GM19035 (cell line): ENCODE data around the gene CPNE5.

Experiments
- ATAC-seq: cut with Tn5 transposase; IDR thresholded peaks from one replicate; pipeline ENCODE4 v1.9.1; 2021; ENCODE audit not compliant: unreplicated experiment

Gene CPNE5

DNA sequence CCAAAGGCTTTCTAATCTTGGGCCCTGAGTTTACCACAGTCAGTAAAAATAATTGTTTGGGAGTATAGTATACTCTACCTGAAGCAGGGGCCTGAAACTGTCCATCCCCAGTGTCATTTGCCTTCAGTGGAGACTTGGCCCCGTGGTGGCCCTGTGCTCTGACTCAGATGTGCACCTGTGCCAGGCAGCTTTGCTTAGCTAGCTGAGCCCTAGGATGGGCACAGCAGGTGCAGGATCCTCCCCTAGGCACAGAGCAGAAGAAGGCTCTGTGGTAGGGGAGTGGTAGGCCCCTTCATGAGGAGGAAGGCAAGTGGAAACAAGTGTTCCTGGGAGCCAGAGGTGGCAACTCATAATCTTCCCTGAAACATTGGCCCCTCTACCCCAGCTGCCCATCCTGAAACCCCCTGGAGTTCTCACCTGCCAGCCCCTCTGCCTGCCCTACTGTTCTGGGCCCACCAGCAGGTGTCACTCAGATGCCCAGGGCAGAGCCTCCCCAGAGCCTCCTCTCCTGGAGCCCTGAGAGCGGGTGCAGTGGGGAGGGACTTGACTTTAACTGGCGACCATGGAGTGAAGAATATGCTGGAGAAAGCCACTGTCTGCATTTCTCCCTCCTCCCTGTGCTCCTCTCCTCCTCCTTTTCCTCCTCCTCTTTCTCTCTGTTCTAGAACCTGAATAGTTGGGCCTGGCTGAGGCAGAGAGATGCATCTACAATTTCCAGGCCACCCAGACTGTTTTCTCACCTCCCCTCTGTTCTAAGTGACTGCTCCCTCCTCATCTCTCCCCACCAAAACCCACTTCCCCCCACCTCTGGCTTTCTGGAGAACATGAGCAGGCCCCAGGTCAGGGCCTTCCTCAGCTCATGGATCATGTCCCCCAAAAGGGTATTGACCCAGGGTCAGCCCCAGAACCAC lies 2.9 kb downstream of the CPNE5 start:
- no peak for ATAC-seq

- no peak for ATAC-seq
Measured at GRCh38 chr6:36834576-36835341, 4.5 kb downstream of the CPNE5 start.

DNA sequence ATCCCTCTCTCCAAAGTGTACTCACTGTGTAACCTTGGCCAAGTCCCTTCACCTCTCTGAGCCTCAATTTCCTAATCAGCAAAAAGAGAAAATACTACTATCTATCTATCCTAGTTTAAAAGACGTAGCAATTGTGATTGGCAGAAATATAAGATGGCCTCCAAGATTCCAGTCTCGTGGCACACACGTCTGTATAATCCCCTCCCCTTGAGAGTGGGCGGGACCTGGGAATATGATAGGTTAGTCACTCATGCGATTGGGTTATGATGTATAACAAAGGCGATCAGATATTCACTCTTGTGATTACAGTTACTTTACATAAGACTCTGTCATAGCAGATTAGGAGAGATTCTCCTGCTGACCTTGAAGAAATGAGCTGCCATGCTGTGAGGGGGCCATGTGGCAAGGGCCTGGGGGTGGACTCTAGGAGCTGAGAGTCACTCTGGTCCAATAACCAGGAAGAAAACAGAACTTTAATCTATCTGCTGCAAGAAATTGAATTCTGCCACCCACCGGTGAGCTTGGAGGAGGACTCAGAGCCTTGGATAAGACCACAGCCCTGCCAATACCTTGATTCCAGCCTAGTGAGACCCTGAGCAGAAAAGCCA lies 6.0 kb downstream of the CPNE5 start:
- ATAC-seq, result no peak

- no peak for ATAC-seq
Measured at GRCh38 chr6:36832313-36832712, 6.9 kb downstream of the CPNE5 start.

DNA sequence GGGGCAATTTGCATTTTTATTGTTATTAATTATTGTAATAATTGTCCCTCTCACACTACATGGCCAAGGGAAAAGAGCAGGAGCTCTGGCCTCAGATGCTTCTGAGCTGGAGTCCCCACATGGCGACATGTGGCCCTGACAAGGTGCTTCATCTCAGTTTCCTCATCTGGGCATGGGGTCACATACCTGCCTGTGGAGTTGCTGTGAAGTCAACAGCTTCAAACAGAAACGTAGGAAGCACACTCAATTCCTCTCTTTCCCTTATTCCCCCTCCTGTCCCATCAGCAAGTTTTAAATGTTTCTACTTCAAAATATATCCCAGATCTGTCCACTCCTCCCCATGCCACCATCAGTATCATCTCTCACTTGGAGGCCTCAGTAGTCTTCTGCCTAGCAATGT lies 8.7 kb downstream of the CPNE5 start:
- no peak for ATAC-seq

DNA sequence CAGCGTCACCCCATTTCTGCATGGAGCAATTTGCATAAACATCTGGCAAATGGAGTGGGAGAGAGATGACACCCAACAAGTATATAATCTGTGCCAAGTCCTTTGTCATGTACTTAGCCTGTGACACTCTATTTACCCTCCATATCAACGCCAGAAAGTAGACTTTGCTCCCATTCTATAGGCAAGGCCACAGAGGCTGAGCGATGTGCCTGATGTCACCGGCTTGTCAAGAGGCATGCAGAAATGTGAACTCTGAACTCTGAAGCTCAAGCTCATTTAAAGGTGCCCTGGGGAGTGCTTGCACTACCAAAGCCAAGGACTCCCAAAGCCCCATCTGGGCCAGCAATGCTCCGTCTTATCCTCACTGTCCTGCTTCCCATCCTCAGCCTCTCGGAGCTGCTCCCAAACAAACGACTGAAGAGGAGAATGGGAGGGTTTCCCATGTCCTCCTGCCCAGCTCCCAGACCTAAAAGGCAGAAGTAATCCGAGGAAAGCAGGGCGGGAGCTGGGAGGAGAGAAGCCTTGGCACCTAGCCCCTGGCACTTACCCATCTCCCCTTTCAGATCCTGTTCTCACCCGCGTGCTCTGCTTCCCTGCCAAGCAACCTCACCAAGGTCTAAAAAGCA lies 9.2 kb downstream of the CPNE5 start:
- ATAC-seq, result no peak

- ATAC-seq, result no peak
Measured at GRCh38 chr6:36827261-36828079, 11.8 kb downstream of the CPNE5 start.

DNA sequence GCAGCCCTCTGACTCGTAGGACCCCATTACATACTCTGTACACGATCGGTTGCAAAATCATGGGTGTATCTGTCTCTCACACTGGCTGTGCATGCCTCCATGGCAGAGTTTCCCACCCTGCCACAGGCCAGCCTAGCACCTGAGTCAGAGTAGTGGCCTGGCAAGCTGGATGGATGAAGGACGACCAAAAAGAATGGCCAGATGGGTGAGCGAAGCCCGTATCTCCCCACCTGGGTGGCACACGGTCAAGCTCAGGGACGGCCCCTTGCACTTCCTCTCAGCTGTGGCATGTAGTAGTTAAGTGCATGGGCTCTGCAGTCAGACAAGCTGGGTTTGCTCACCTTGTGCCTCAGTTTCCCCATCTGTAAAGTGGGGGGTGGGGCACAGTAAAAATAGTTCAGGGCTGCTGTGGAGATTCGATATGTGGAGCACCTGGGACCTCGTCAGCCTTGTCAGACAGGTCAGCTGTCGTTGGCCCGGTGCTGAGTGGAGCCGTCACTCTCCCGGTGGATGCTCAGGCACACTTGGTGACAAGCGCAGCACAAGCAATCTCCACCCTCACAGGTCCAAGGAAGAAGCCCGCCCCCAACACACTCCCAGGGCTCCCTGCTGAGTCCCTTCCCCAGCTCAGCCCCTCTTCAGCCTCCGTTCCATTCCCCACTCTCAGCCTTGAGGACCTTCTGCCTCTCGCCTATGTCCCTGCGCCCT lies 12.6 kb downstream of the CPNE5 start:
- no peak for ATAC-seq

GRCh38 chr6:36825994-36826393 lies 13.2 kb downstream of the CPNE5 start:
- ATAC-seq, result no peak

- no peak for ATAC-seq
Measured at GRCh38 chr6:36825452-36825851, 13.8 kb downstream of the CPNE5 start.

DNA sequence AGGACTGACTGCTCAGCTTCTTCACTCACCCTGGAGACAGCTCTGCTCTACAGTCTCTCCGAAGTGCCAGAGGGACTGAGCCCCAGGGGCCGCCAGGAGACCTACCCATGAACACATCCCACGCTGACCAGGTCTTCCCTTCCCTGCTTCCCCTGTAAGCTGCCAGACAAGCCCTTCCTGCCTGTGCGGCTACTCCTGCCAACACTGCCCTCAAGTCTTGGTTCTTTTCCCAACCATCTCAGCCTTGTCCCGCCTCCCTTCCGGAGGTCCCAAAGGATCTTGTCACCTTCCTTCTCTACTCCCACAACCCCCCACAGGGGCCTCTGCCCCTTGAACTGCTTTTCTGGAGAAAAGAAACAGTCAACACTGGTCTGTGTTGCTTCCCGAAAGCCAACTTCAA lies 15.0 kb downstream of the CPNE5 start:
- ATAC-seq, result no peak

DNA sequence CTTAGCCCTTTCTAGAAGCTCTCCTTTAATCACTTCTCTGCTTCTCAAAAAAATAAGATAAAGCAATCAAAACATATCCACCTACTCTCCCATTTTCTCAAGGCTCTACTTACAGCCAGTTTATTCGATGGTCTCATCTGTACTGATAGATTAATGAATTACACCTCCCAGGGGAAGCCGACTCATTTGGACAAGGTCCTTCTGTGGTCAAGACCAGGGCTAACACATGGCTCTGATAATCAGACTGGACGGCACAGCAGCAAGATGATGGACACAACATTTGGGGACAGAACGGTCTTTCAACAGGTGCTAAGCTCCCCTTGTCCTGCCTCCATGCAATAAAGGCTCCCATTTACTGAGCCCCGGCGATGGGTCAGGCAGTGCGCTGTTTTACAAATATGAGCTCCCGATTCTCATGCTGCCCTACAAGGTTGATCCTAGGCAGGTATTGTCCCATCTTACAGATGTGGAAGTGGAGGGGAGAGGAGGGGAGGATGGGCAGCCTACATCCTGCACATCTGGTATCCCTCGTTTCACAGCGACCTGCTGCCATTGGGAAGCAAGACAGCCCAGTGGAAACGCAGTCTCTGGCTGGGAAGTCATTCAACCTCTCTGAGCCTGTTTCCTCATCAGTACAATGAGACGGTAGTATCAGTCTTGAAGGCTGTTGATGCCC lies 15.7 kb downstream of the CPNE5 start:
- ATAC-seq, result no peak

- ATAC-seq, result no peak
Measured at GRCh38 chr6:36822506-36823269, 16.6 kb downstream of the CPNE5 start.

- no peak for ATAC-seq
Measured at GRCh38 chr6:36821581-36822335, 17.5 kb downstream of the CPNE5 start.

DNA sequence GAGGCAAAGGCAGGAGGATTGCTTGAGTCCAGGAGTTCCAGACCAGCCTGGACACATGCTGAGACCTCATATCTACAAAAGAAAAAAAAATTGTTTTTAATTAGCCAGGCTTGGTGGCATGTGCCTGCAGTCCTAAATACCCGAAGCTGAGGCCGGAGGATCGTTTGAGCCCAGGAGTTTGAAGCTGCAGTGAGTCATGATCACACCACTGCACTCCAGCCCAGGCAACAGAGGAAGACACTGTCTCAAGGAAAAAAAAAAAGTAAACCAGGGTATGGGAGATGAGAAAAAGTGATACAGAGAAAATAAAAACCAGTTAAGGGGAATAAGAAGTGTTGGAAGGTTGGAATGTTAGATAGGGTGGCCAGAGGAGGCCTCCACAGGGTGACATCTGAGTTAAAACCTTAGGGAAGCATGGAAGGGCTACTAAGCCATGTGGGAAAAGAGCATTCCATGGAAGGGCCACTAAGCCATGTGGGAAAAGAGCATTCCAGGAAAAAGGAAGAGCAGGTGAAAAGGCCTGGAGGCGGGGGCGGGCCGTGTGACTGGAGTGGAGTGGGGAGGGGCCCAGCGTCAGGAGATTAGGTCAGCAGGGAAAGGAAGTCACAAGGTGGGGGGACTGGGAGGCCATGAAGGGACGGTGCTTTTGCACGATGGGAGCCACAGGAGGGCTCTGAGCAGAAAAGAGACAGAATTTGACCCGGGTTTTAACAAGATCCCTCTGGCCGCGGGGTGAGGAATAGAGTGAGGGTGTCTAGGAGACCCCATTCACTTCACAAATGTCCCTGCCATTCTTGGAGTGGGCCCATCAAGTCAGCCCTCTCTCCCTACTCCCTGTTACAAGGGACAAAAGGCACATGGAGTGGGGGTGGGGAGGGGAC lies 18.3 kb downstream of the CPNE5 start:
- no peak for ATAC-seq

DNA sequence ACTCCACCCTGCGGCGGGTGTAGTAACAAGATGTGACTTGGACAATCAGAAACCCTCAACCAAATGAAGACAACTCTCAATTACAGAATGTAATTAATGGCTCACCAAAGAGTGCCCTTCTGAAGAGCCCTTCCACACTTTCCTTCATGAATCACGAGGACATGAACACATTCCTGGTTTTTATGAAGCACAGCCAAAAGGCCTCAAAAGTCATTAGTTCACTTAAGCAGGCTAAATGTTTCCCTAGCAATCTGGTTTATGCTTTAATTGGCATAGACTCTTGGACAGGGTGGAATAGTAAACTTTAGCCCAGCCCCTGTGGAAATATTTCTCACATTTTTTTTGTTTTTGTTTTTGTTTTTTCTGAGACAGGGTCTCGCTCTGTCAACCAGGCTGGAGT lies 20.5 kb downstream of the CPNE5 start:
- ATAC-seq, result no peak

DNA sequence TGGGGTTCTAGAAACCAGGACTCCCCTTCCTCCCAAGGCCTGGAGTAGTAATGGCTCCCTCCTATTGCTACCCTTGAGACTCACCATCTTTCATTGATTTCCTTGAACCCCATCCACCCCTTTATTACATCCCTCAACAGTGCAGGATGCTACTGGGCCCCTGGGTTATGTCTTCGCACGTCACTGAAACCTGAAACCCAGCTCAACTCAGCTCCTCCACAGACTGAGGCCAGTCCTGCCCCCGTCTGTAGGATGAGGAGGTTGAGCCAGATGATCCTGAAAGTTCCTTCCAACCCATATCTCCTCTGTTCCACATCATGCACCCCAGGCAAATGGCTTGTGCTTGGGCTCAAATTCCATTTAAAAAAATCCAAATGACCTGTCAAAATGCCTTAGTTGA lies 21.4 kb downstream of the CPNE5 start:
- no peak for ATAC-seq
